Cerebellar cortex (tissue), 1 donor: Measurements from ENCODE around the gene HEATR5A.
"Not testable (repeated sequence)": the region's sequence is repeated elsewhere in the genome, so short reads cannot be mapped to it uniquely, and the experiment has no call there.

Experiments used
- DNase-seq: peaks from one replicate; pipeline ENCODE4 v3.0.0-alpha.2; 2015; ENCODE audit warnings: low spot score

Gene HEATR5A

DNA sequence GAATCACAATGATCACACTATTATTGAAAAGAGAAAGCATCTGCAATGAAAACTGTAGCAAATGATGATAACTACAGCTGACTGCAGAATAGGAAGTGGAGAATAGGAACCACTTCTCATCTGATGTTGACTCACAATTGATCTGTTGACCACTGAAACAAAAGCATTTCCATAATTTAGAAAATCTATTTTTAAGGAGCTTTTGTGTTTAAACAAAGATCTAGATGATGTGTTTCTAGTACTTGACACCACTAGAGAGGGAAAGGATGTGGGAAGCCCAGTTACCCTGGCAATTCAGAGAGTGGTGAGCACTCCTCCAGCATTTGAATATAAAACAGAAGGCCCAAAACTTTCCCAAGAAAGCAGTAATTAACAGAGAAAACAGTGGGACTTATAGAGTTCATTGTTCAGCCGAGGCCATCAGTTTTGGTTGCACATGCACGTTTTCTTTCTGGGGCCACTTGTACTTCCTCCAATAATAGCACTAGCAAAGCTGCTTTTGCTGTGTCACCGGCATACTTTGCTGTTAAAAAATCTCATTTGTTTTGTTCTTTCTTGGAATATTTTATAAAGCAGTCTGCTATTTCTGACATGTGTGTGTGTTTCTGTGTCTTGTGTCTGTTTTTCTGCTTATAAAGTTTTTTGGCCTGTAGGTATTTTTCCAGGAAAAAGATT, 136.6 kb downstream of the HEATR5A start:
- DNase-seq = no peak

DNA sequence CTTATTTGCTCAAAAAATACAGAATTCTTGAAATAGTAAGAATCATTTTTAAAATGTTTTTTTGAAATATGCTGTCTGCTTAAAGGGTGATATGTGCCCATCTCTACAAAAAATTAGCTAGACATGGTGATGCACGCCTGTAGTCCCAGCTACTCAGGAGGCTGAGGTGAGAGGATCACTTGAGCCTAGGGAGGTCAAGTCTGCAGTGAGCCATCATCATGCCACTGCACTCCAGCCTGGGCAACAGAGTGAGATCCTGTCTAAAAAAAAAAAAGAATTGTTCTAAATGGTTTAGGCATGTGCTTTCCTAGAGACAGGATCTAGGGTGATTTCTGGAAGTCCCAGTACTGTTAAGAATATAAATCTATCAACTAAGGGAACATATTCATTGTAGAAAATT, 137.2 kb downstream of the HEATR5A start:
- DNase-seq = no peak

DNA sequence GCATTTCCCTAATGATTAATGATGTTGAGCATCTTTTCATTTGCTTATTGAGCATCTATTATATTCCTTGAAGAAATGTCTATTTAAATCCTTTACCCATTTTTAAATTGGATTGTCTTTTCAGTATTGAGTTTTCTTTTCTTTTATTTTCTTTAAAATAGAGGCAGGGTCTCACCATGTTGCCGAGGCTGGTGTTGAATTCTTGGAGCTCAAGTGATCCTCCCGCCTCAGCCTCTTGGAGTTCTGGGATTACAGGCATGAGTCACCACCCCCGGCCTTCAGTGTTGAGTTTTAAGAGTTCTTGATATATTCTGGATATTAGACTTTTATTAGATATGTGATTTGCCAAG, 139.5 kb downstream of the HEATR5A start:
- no peak for DNase-seq

DNA sequence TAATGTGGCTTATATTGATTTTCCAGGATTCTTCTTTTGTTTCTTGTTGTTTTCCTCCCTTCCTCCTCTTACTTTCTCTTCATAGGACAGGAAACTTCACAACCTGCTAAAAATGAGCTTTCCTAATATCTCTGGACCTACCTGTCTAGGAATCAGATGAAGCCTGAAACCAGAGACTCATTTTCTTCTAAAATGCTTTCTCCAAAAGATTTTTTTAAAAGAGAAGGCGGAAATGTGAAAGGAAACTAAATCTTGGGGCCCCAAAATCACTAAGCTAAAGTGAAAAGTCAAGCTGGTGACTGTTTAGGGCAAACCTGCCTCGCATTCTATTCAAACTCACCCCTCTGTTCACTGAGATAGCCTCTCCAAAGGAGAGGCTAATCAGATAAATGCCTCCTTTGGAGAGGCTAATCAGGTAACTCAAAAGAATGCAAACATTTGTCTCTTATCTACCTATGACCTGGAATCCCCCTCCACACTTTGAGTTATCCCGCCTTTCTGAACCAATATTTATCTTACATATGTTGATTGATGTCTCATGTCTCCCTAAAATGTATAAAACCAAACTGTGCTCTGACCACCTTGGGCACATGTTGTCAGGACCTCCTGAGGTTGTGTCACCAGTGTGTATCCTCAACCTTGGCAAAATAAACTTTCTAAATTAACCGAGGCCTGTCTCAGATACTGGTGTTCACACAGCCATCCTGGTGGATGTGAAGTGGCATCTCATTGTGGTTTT, 140.0 kb downstream of the HEATR5A start:
- no peak for DNase-seq

DNA sequence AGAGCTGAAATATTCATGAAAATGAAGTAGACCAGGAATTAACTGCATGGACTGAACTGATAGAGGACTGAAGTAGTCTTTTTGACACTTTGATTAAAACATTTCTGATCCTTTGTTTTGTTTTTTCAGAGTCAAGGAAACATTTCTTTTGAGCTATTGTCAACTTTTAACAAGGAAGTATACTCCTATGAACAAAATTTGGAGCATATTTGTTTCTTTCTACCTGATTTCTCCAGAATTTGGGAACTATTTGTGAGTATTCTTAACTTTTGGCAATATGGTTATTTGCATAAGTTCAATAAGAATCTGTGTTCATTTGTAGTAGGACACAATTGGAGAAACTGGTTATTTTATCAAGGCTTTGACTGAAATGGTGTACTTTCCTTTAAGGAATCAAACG, 141.5 kb downstream of the HEATR5A start:
- DNase-seq = no peak

DNA sequence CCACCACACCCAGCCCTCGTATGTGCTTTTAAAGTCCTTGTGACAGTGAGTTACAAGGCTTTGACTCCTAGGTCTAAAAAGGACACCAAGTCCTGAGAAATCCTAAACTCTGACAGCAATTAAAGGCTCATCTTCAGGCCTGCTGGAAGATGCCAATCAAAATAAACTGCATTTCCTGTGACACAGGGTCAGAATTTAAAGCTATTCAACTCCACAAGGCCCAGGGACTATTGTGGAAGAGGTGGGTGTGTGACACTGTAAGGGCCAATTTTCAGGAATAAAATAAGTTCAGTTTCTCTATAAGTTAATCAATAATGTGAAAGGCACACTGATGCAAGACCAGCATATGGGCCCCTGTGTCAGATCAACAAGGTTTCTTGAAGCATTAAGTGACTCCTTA, 143.3 kb downstream of the HEATR5A start:
- DNase-seq = no peak

DNA sequence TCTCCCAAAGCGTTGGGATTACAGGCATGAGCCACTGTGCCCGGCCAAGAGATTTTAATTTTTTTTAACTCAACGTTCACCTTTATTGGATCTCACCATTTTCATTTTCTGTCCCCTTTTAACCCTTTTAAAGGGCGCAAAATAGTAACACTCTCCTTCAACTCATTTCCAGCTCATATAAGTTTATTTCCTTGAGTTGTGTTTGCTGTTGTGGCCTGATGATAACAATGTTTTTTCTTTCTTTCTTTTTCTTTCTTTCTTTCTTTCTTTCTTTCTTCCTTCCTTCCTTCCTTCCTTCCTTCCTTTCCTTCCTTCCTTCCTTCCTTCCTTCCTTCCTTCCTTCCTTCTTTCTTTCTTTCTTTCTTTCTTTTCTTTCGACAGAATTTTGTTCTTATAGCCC, 143.9 kb downstream of the HEATR5A start:
- DNase-seq = not testable (repeated sequence)

DNA sequence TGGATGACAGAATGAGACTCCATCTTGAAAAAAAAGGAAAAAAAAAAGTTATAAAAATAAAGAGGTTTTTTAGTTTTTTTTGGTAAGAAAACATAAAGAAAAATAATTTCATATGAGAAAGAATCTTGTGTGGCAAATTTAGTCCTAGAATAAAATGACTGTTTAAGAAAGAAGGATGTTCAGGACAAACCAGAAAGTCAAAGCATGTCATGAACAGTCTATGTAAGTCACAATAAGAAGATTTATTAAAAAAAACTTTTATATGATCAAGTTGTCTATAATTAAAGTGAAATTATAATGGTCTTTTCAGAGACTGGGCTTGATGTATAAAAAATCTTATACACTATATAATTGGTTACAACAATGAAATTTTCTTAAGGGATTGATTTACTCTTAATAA, 144.6 kb downstream of the HEATR5A start:
- no peak for DNase-seq

DNA sequence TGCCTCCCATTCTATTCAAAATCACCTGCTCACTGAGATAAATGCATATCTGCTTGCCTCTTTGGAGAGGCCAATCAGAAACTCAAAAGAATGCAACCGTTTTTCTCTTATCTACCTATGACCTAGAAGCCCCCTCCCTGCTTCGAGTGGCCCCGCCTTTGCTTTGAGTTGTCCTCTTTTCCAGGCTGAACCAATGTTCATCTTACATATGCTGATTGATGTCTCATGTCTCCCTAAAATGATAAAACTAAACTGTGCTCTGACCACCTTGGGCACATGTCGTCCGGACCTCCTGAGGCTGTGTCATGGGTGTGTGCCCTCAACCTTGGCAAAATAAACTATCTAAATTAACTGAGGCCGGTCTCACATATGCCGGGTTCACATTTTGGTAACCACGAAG, 148.7 kb downstream of the HEATR5A start:
- no peak for DNase-seq

DNA sequence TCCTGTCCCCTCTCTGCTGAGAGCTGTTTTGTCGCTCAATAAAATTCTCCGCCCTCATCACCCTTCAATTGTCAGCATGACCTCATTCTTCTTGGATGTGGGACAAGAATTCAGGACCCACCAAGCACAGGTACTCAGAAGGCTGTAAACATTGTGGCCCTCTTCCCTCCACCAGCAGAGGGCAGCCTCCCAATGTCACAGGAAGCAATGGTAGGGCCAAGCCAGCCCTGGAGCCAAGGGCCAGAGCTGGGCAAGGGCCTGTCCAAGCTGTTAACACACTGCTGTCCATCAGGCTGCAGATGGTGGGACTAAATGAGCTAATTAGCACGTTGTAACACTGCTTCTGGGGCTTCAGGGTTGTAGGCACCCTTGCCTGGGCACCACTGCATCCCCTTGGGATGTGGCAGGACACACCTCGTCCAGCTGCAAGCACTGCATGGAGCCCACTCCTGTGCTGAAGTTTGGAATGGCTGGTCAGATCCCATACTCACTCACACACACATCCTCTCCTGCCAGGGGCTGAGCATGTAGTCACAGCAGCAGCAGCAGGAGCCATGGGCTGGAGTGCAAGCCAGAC, 150.1 kb downstream of the HEATR5A start:
- no peak for DNase-seq

DNA sequence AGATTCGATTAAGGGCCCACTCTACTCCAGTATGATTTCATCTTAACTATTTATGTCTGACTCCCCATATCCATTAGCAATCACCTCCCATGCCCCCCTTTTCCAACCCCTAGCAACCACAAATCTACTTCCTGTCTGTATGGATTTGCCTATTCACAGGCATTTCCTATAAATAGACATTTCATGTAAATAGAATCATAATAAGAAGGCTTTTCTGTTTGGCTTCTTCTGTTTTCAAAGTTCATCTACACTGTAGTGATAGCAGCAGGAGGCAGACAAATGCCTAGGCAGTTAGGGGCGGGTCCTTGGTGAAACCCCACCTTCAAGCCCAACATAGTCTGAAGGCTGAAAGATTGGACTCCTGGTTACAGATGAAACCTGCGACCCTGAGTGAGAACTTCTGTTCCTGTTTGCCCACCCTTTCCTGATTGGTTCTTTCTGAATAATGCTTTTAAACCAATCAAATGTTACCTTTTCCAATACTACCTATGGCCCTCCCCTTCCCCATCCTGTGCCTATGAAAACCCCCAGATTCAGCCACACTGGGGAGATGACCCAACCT, 150.6 kb downstream of the HEATR5A start:
- no peak for DNase-seq

DNA sequence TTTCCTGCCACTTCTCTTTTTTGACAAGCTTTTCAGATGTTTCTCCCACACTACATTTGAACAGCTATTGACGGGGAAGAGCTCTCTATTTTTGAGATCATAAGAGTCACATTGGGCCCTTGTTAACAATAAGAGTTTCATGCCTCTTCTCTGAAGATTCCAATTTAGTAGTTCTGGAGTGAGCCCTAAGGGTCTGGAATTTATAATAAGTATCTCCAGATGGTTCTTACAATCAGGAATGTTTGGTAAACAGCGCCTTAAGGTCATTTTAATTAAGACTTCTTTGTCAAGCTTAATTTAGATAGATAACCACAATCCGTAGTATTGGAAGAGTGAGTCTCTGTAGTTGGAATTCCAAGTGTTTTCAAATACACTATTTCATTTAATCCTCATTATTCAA, 152.1 kb downstream of the HEATR5A start:
- no peak for DNase-seq

DNA sequence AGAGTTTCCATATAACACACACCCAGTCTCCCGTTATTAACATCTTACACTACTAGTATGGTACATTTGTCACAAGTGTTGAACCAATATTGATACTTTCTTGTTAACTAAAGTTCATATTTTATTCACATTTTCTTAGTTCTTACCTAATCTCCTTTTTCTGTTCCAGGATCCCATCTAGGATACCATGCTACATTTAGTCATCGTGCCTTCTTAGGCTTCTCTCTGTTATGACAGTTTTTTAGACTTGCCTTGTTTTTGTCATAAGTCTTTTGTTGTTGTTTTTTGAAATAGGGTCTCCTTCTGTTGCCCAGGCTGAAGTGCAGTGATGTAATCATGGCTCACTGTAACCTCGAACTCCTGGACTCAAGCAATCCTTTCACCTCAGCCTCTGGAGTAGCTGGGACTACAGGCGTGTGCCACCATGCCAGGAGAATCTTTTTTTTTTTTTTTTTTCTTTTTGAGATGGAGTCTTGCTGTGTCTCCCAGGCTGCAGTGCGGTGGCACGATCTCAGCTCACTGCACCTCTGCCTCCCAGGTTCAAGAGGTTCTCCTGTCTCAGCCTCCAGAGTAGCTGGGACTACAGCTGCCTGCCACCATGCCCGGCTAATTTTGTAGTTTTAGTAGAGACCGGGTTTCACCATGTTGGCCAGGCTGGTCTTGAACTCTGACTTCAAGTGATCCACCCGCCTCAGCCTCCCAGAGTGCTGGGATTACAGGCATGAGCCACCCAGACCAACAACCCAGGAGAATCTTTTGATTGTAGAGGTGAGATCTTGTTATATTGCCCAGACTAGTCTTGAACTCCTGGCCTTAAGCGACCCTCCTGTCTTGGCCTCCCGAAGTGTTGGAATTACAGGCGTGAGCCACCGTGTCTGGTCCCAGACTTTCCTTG, 153.7 kb downstream of the HEATR5A start:
- no peak for DNase-seq

DNA sequence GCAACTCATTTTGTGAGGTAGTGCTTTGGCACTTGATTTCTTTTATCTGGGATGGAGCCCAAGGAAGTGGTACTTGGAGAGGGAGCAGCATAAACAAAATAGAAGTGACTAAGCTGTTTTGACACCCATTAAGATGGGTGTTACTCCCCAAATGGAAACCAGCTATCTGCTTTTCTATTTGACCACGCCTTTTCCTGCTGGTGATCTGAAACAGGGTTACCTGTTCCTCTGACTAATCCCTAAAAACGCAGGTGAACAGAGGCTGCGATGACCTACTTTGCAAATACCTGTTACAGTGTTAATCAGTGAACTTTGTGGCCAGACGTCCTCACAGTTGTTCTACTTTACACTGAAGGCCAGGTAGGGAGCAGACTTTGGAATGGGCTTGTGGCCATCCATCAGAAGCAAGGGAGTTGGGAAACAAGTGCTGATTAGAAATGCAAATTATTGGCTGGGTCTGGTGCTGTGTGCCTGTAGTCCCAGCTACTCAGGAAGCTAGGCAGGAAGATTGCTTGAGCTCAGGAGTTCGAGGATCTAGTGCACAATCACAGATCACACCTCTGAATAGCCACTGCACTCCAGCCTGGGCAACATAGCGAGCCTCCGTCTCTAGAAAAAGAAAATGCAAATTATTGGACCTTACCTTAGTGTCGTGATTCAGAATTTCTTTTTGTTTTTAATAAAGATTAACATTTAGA, 154.5 kb downstream of the HEATR5A start:
- DNase-seq = no peak

DNA sequence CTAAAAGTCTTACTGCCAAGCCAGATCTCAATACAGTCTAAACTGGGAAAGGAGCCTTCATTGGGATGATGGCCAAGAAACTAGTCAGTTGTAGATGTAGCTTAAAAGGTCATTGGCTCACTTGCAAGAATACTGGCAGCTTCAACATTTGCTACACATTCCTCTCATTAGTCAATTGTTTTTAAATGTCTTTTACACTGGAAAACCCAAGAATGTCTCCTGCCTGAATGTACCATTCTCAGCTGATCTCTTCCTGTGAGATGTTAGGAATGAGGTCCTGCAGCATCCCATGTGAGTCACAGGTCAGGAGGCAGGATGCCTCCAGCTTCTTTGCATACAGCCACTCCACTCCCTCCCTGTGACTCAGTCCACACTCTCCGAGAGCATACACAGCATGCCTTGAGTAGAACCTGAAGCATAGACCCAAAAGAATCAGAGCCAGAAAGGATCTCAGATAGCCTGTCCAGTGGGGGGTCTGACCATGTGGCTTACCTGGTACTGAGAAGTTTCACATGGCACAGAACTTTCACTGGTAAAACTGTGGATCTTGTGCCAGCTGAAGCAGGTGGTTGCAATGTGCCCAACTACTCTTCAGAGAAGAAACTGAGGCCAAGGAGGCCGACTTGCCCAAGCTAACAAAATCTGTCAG, 156.7 kb downstream of the HEATR5A start:
- DNase-seq = peak; percentile 25

DNA sequence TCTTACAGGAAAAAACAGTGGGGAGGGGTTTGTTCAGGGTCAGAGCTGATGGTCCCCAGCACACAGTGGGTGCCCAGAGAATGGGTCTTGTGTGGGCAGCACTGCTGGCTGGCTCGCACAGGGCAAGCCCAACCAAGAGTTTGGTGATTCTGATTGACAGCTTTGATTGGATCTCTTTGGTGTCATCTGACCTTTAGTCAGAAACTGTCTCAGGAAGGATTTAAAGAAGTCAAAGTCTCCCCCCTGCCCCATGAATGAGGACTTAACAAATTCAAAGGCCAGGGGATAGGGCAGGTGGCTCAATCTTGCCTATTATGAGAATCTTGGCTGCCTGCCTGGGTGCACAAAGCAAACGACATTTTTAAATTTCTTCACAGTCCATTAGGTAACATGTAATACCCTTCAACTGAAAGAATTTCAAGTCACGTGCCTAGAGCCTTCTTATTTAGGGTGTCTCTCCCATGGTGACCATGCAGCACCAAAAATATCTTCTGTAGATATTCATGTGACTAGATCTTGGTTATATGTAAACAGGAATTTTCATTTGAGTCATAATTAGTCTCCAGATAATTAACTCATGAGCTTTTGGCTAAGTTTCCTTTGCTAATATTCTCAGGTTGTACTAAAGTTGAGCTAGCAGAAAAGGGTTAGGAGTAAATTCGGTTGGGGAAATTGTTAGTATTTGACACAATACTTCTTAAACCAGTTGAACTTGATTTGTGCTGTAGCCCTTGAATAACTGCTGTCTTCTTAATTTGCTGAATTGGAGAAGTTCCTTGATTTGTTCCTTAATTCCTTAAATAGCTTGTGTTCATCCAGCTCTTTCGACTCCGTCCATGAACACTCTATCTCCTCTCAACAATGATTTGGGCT, 158.3 kb downstream of the HEATR5A start:
- peak; percentile 28 for DNase-seq

DNA sequence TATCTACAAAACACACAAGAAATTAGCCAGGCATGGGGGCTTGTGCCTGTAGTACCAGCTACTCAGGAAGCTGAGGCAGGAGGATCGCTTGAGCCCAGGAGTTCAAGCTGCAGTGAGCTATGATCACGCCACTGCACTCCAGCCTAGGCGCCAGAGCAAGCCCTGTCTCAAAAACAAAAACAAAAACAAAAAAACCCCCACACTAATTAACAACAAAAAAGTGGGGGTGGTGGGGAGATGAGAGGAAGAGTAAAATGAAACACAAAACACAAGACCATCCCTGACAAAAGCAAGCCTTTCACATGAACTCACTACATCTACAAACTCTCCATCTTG, 158.9 kb downstream of the HEATR5A start:
- no peak for DNase-seq

DNA sequence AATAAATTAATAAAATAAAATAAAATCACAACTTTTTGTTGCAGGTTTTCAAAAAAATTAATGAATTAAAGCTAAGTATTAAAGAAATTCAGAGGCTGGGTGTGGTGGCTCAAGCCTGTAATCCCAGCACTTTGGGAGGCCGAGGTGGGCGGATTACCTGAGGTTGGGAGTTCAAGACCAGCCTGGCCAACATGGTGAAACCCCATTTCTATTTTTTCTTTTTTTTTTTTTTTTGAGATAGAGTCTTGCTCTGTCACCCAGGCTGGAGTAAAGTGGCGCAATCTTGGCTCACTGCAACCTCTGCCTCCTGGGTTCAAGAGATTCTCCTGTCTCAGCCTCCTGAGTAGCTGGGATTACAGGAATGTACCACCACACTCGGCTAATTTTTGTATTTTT, 161.3 kb downstream of the HEATR5A start:
- DNase-seq = not testable (repeated sequence)

DNA sequence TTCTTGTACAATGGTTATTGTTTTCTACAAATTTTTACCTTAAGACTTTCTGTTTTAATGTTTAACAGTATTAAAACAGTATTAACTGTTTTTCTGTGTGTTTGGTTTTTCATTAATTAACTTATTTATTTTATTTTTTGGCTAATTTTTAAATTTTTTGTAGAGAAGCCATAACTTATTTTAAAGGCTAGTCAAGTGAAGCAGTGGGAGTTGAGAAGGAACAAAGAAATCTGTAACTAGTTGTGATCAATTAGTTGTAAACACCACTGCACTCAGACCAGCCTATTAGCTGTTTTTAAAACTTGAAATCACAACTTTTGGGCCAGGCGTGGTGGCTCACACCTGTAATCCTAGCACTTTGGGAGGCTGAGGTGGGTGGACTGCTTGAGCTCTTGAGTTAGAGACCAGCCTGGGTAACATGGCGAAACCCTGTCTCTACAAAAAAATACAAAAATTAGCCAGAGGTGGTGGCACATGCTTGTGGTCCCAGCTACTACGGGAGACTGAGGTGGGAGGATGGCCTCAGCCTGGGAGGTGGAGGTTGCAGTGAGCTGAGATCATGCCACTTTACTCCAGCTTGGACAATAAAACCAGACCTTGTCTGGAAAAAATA, 161.8 kb downstream of the HEATR5A start:
- no peak for DNase-seq
